Measurements from ENCODE around the gene COMT. TPM values are rescaled to one million over a fixed set of nuclear protein-coding genes. Genes with fewer than 3 reads are reported as not detected.
A peak's percentile ranks its signal among the peaks of the same experiment; 100 is the strongest.

Gene COMT
- total RNA-seq, 2 donors from 2014 or later: 39.7 to 113 TPM

- DNase-seq (ENCODE audit: low spot score in 2 of 2) (no peak), ATAC-seq (no peak)
- Mint-ChIP-seq H3K27ac (no peak overlapping the region), H3K36me3 (no peaks in the 10 kb centered on the region), H3K9me3 (no peaks in the 10 kb centered on the region)
Measured at GRCh38 chr22:19979712-19980493, 38.3 kb downstream of the COMT start.

GRCh38 chr22:19980766-19981165 is 39.2 kb downstream of the COMT start:
- Mint-ChIP-seq H3K9me3 (no peaks in the 10 kb centered on the region), H3K36me3 (no peaks in the 10 kb centered on the region), H3K27ac (no peak overlapping the region)
- no peak for ATAC-seq
- no peak for DNase-seq (ENCODE audit: low spot score in 2 of 2)

GRCh38 chr22:19981171-19981960 is 39.8 kb downstream of the COMT start:
- Mint-ChIP-seq H3K36me3 (no peaks in the 10 kb centered on the region), H3K9me3 (no peaks in the 10 kb centered on the region), H3K27ac (no peak overlapping the region)
- DNase-seq (ENCODE audit: low spot score in 2 of 2): no peak
- ATAC-seq: no peak

- Mint-ChIP-seq H3K27ac (no peak overlapping the region), H3K36me3 (no peaks in the 10 kb centered on the region), H3K9me3 (no peaks in the 10 kb centered on the region)
- DNase-seq (ENCODE audit: low spot score in 2 of 2) (no peak), ATAC-seq (no peak)
Measured at GRCh38 chr22:19981961-19982920, 40.7 kb downstream of the COMT start.

- DNase-seq (ENCODE audit: low spot score in 2 of 2) (no peak), ATAC-seq (no peak)
- H3K27ac Mint-ChIP-seq: no peak overlapping the region
- no peaks in the 10 kb centered on the region for H3K9me3 Mint-ChIP-seq
- H3K36me3 Mint-ChIP-seq: no peaks in the 10 kb centered on the region
Measured at GRCh38 chr22:19982991-19983578, 41.5 kb downstream of the COMT start.

- DNase-seq (ENCODE audit: low spot score in 2 of 2) (no peak), ATAC-seq (no peak)
- Mint-ChIP-seq H3K27ac (no peak overlapping the region), H3K36me3 (no peaks in the 10 kb centered on the region), H3K9me3 (no peaks in the 10 kb centered on the region)
Measured at GRCh38 chr22:19983741-19984140, 42.2 kb downstream of the COMT start.

- no peaks in the 10 kb centered on the region for H3K36me3 Mint-ChIP-seq
- H3K27ac Mint-ChIP-seq: no peak overlapping the region
- DNase-seq (ENCODE audit: low spot score in 2 of 2) (no peak), ATAC-seq (peak in 1 of 2 donors; percentile 36)
- no peaks in the 10 kb centered on the region for H3K9me3 Mint-ChIP-seq
Measured at GRCh38 chr22:19984201-19984753, 42.7 kb downstream of the COMT start.

GRCh38 chr22:19984851-19985811 is 43.6 kb downstream of the COMT start:
- H3K9me3 Mint-ChIP-seq: no peaks in the 10 kb centered on the region
- ATAC-seq (no peak), DNase-seq (ENCODE audit: low spot score in 2 of 2) (no peak)
- H3K36me3 Mint-ChIP-seq: no peaks in the 10 kb centered on the region
- H3K27ac Mint-ChIP-seq: no peak overlapping the region

- no peak overlapping the region for H3K27ac Mint-ChIP-seq
- peak in 1 of 2 donors; percentile 2 for ATAC-seq
- no peak for DNase-seq (ENCODE audit: low spot score in 2 of 2)
- H3K36me3 Mint-ChIP-seq: no peaks in the 10 kb centered on the region
- H3K9me3 Mint-ChIP-seq: no peaks in the 10 kb centered on the region
Measured at GRCh38 chr22:19986011-19986409, 44.4 kb downstream of the COMT start.

GRCh38 chr22:19986410-19987341 is 45.1 kb downstream of the COMT start:
- H3K36me3 Mint-ChIP-seq: no peaks in the 10 kb centered on the region
- peak; percentile 81 to 91 for ATAC-seq

GRCh38 chr22:19987394-19988306 is 46.1 kb downstream of the COMT start:
- H3K36me3 Mint-ChIP-seq: no peaks in the 10 kb centered on the region
- no peaks in the 10 kb centered on the region for H3K9me3 Mint-ChIP-seq
- no peak overlapping the region for H3K27ac Mint-ChIP-seq
- no peak for DNase-seq (ENCODE audit: low spot score in 2 of 2)
- ATAC-seq: no peak

More at GRCh38 chr22:19986410-19987341, 45.1 kb downstream of the COMT start:
- peak in 1 of 2 donors; percentile 81 for DNase-seq (ENCODE audit: low spot score in 2 of 2)
- Mint-ChIP-seq H3K9me3 (no peaks in the 10 kb centered on the region), H3K27ac (no peak overlapping the region)

GRCh38 chr22:19988331-19988808 is 46.8 kb downstream of the COMT start:
- H3K36me3 Mint-ChIP-seq: no peaks in the 10 kb centered on the region
- no peak overlapping the region for H3K27ac Mint-ChIP-seq
- ATAC-seq: no peak
- no peak for DNase-seq (ENCODE audit: low spot score in 2 of 2)
- H3K9me3 Mint-ChIP-seq: no peaks in the 10 kb centered on the region

GRCh38 chr22:19988965-19989724 is 47.6 kb downstream of the COMT start:
- no peak for ATAC-seq
- Mint-ChIP-seq H3K27ac (no peak overlapping the region), H3K9me3 (no peaks in the 10 kb centered on the region), H3K36me3 (no peaks in the 10 kb centered on the region)
- no peak for DNase-seq (ENCODE audit: low spot score in 2 of 2)
